Transverse colon (tissue), 4 donors: ENCODE results near the gene ATP1A3.

Experiments used
- CTCF ChIP-seq, 5 experiments: fragments of 200-600 bp in 3 of 5; fragments of 450-650 bp in 2 of 5; sonication (generic) in 3 of 5; IDR thresholded peaks; 1 replicate in 2 of 5; 2 replicates in 3 of 5; pipeline ENCODE4 v1.5.1; 2016 to 2017; ENCODE audit warnings: antibody characterized with exemption in 5 of 5, inconsistent platforms in 3 of 5, mild to moderate bottlenecking in 2 of 5, moderate library complexity in 1 of 5
- EP300 ChIP-seq: sonication (generic); formaldehyde crosslinking; IDR thresholded peaks from one replicate; pipeline ENCODE4 v1.6.1; 2017; ENCODE audit warnings: antibody characterized with exemption, low read depth
- POLR2A ChIP-seq: fragments of 450-650 bp; IDR thresholded peaks from one replicate; pipeline ENCODE4 v1.6.1; 2016; ENCODE audit warnings: antibody characterized with exemption, mild to moderate bottlenecking, moderate library complexity
- POLR2AphosphoS5 ChIP-seq, 3 donors: sonication (generic); formaldehyde crosslinking; IDR thresholded peaks; one replicate each; pipeline ENCODE4 v1.6.1; 2016; ENCODE audit warnings: antibody characterized with exemption in 3 of 3

GRCh38 chr19:41926028-41926762 is 67.8 kb downstream of the ATP1A3 start:
- TF ChIP-seq POLR2A, result no peak
- TF ChIP-seq CTCF (IDR thresholded peaks at IDR 0.05), result no peak
- no peak for TF ChIP-seq POLR2AphosphoS5 (IDR thresholded peaks at IDR 0.05)
- TF ChIP-seq EP300, result no peak
